Skin epidermis (tissue), 12 donors: ENCODE measurements around the gene EGR4.
"Not testable (repeated sequence)": the region's sequence is repeated elsewhere in the genome, so short reads cannot be mapped to it uniquely, and the experiment has no call there.

Source experiments
- H3K27ac ChIP-seq, 21 experiments: fragments of 200-600 bp; sonication (generic) in 11 of 21; one replicate each; pipeline ENCODE4 v1.5.0; 2020; ENCODE audit warnings: mild to moderate bottlenecking in 3 of 21, inconsistent platforms in 2 of 21, moderate library complexity in 2 of 21
- H3K4me3 ChIP-seq, 7 experiments: fragments of 200-600 bp; sonication (generic) in 2 of 7; one replicate each; pipeline ENCODE4 v1.5.0; 2020; ENCODE audit warnings: inconsistent platforms in 2 of 7, mild to moderate bottlenecking in 2 of 7, moderate library complexity in 1 of 7

EGR4 gene

GRCh38 chr2:73265298-73266060 is 27.9 kb downstream of the EGR4 start:
- Histone ChIP-seq H3K4me3 (no peak overlapping the region), H3K27ac (no peak overlapping the region)

GRCh38 chr2:73264783-73265182 is 28.6 kb downstream of the EGR4 start:
- Histone ChIP-seq H3K27ac (no peak overlapping the region), H3K4me3 (no peak overlapping the region)

GRCh38 chr2:73264332-73264606 is 29.1 kb downstream of the EGR4 start:
- no peak overlapping the region for H3K27ac ChIP-seq
- H3K4me3 ChIP-seq: no peak overlapping the region

- Histone ChIP-seq H3K4me3 (no peak overlapping the region), H3K27ac (no peak overlapping the region)
Measured at GRCh38 chr2:73263540-73264331, 29.6 kb downstream of the EGR4 start.

GRCh38 chr2:73262691-73263429 is 30.5 kb downstream of the EGR4 start:
- not testable (repeated sequence) for H3K27ac ChIP-seq, H3K4me3 ChIP-seq

GRCh38 chr2:73262108-73262651 is 31.2 kb downstream of the EGR4 start:
- no peak overlapping the region for H3K4me3 ChIP-seq
- H3K27ac ChIP-seq: no peak overlapping the region

GRCh38 chr2:73260338-73260984 is 32.9 kb downstream of the EGR4 start:
- Histone ChIP-seq H3K27ac (no peak overlapping the region), H3K4me3 (no peak overlapping the region)

- Histone ChIP-seq H3K4me3 (no peak overlapping the region), H3K27ac (no peak overlapping the region)
Measured at GRCh38 chr2:73259704-73260337, 33.5 kb downstream of the EGR4 start.

GRCh38 chr2:73259276-73259675 is 34.1 kb downstream of the EGR4 start:
- Histone ChIP-seq H3K27ac (no peak overlapping the region), H3K4me3 (no peak overlapping the region)

GRCh38 chr2:73258913-73259215 is 34.5 kb downstream of the EGR4 start:
- Histone ChIP-seq H3K4me3 (no peak overlapping the region), H3K27ac (no peak overlapping the region)

- H3K27ac ChIP-seq: no peak overlapping the region
- H3K4me3 ChIP-seq: no peak overlapping the region
Measured at GRCh38 chr2:73258186-73258912, 35.0 kb downstream of the EGR4 start.

GRCh38 chr2:73257425-73258125 is 35.8 kb downstream of the EGR4 start:
- H3K27ac ChIP-seq: no peak overlapping the region
- H3K4me3 ChIP-seq: no peak overlapping the region

GRCh38 chr2:73257021-73257420 is 36.3 kb downstream of the EGR4 start:
- Histone ChIP-seq H3K4me3 (no peak overlapping the region), H3K27ac (no peak overlapping the region)

- Histone ChIP-seq H3K27ac (no peak overlapping the region), H3K4me3 (no peak overlapping the region)
Measured at GRCh38 chr2:73256618-73256922, 36.8 kb downstream of the EGR4 start.

- Histone ChIP-seq H3K27ac (no peak overlapping the region), H3K4me3 (no peak overlapping the region)
Measured at GRCh38 chr2:73255907-73256617, 37.3 kb downstream of the EGR4 start.

GRCh38 chr2:73255007-73255644 is 38.2 kb downstream of the EGR4 start:
- Histone ChIP-seq H3K27ac (no peak overlapping the region), H3K4me3 (no peak overlapping the region)

GRCh38 chr2:73254343-73255006 is 38.9 kb downstream of the EGR4 start:
- H3K4me3 ChIP-seq: no peak overlapping the region
- H3K27ac ChIP-seq: no peak overlapping the region
